ENCODE measurements around the gene KMT2B. TPM values are rescaled to one million over a fixed set of nuclear protein-coding genes. Genes with fewer than 3 reads are reported as not detected.

KMT2B gene, protein sequence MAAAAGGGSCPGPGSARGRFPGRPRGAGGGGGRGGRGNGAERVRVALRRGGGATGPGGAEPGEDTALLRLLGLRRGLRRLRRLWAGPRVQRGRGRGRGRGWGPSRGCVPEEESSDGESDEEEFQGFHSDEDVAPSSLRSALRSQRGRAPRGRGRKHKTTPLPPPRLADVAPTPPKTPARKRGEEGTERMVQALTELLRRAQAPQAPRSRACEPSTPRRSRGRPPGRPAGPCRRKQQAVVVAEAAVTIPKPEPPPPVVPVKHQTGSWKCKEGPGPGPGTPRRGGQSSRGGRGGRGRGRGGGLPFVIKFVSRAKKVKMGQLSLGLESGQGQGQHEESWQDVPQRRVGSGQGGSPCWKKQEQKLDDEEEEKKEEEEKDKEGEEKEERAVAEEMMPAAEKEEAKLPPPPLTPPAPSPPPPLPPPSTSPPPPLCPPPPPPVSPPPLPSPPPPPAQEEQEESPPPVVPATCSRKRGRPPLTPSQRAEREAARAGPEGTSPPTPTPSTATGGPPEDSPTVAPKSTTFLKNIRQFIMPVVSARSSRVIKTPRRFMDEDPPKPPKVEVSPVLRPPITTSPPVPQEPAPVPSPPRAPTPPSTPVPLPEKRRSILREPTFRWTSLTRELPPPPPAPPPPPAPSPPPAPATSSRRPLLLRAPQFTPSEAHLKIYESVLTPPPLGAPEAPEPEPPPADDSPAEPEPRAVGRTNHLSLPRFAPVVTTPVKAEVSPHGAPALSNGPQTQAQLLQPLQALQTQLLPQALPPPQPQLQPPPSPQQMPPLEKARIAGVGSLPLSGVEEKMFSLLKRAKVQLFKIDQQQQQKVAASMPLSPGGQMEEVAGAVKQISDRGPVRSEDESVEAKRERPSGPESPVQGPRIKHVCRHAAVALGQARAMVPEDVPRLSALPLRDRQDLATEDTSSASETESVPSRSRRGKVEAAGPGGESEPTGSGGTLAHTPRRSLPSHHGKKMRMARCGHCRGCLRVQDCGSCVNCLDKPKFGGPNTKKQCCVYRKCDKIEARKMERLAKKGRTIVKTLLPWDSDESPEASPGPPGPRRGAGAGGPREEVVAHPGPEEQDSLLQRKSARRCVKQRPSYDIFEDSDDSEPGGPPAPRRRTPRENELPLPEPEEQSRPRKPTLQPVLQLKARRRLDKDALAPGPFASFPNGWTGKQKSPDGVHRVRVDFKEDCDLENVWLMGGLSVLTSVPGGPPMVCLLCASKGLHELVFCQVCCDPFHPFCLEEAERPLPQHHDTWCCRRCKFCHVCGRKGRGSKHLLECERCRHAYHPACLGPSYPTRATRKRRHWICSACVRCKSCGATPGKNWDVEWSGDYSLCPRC (N-terminal part only)
- total RNA-seq (2022) (54.2 and 62.6 TPM in 2 replicates), Bru-seq, nascent RNA (percentile 69 among the genes with signal in this experiment), BruChase-seq, experiment 1, labeled RNA remaining after a 2-hour chase (percentile 82 among the genes with signal in this experiment), BruChase-seq, experiment 2, labeled RNA remaining after a 6-hour chase (percentile 89 among the genes with signal in this experiment)
- long read RNA-seq, partial matches to known transcripts, result 23 of 36 reads
- long read RNA-seq, other reads (novel, unspliced or antisense), result 10 of 36 reads

- no TSS peak for BruUV-seq (replicated peaks)
- POLR2A ChIA-PET, result interaction anchor here (1.0 kb wide), 1 partner anchor 22 kb away, joined by 4 read pairs; no protein-coding TSS in a partner anchor
- Mint-ChIP-seq H3K4me1 (ENCODE audit: low read depth, unreplicated experiment) (peaks cover 16% of the 10 kb centered on the region), H3K9me3 (ENCODE audit: unreplicated experiment) (no peaks in the 10 kb centered on the region), H3K4me3 (ENCODE audit: unreplicated experiment) (peak within 1 kb of the TSS; percentile 81), H3K36me3 (ENCODE audit: insufficient read depth, unreplicated experiment) (peaks cover 34% of the 10 kb centered on the region), H3K27me3 (ENCODE audit: insufficient read depth, unreplicated experiment) (no peaks in the 10 kb centered on the region), H3K27ac (ENCODE audit: unreplicated experiment) (peak within 1 kb of the TSS; percentile 82)
- TF ChIP-seq, protein P1, sequence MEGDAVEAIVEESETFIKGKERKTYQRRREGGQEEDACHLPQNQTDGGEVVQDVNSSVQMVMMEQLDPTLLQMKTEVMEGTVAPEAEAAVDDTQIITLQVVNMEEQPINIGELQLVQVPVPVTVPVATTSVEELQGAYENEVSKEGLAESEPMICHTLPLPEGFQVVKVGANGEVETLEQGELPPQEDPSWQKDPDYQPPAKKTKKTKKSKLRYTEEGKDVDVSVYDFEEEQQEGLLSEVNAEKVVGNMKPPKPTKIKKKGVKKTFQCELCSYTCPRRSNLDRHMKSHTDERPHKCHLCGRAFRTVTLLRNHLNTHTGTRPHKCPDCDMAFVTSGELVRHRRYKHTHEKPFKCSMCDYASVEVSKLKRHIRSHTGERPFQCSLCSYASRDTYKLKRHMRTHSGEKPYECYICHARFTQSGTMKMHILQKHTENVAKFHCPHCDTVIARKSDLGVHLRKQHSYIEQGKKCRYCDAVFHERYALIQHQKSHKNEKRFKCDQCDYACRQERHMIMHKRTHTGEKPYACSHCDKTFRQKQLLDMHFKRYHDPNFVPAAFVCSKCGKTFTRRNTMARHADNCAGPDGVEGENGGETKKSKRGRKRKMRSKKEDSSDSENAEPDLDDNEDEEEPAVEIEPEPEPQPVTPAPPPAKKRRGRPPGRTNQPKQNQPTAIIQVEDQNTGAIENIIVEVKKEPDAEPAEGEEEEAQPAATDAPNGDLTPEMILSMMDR (IDR thresholded peaks at IDR 0.05; ENCODE audit: insufficient read depth in 1 of 2, low read depth in 1 of 2, low read length in 1 of 2, severe bottlenecking in 1 of 2, unreplicated experiment in 1 of 2), result no peak
- H3K36me3 ChIP-seq (ENCODE audit: control insufficient read depth, insufficient read depth, low read length), result peaks cover 1% of the 10 kb centered on the region; the same call in 1 of the 2 replicates
- H3K4me3 ChIP-seq (ENCODE audit: low read depth, low read length), result peak within 1 kb of the TSS; percentile 91
- peaks cover 8% of the 10 kb centered on the region for H3K4me1 ChIP-seq
- CTCF ChIA-PET, result no interaction called here
- H3K9me3 ChIP-seq, result no peaks in the 10 kb centered on the region
- DNase-seq, result peak in 1 of 2 experiments; percentile 98
- no peaks in the 10 kb centered on the region for H3K27me3 ChIP-seq (replicated peaks; ENCODE audit: control insufficient read depth, insufficient read depth, low read length)
- intact Hi-C loops (cut with micrococcal nuclease; ENCODE audit: unreplicated experiment), result loop anchor here (1.0 to 5.0 kb wide), 8 partner anchors 16 to 213 kb away; partner anchors contain the start of genes COX6B1 and LIN37
Measured at GRCh38 chr19:35717665-35718344, at the start of gene KMT2B. Gene KMT2B, plus strand, starts transcription at chr19:35718003. Its CDS starts 16 bp downstream, at chr19:35718019.

GRCh38 chr19:35669566-35669965 lies 48.2 kb upstream of the KMT2B start:
- intact Hi-C loops (cut with micrococcal nuclease; ENCODE audit: unreplicated experiment), result no loop called here
- no peak for DNase-seq
- TF ChIP-seq, protein P1 (IDR thresholded peaks at IDR 0.05; ENCODE audit: insufficient read depth in 1 of 2, low read depth in 1 of 2, low read length in 1 of 2, severe bottlenecking in 1 of 2, unreplicated experiment in 1 of 2), result no peak
- H3K9me3 ChIP-seq, result no peaks in the 10 kb centered on the region
- H3K36me3 ChIP-seq (ENCODE audit: control insufficient read depth, insufficient read depth, low read length), result no peaks in the 10 kb centered on the region
- ChIA-PET POLR2A (no interaction called here), CTCF (no interaction called here)
- Mint-ChIP-seq H3K4me3 (ENCODE audit: unreplicated experiment) (no peak overlapping the region), H3K4me1 (ENCODE audit: low read depth, unreplicated experiment) (peaks cover 22% of the 10 kb centered on the region), H3K36me3 (ENCODE audit: insufficient read depth, unreplicated experiment) (no peaks in the 10 kb centered on the region), H3K27me3 (ENCODE audit: insufficient read depth, unreplicated experiment) (peaks cover 5% of the 10 kb centered on the region), H3K9me3 (ENCODE audit: unreplicated experiment) (no peaks in the 10 kb centered on the region), H3K27ac (ENCODE audit: unreplicated experiment) (no peak overlapping the region)
- H3K27me3 ChIP-seq (replicated peaks; ENCODE audit: control insufficient read depth, insufficient read depth, low read length), result no peaks in the 10 kb centered on the region
- no peak overlapping the region for H3K4me3 ChIP-seq (ENCODE audit: low read depth, low read length)
- H3K4me1 ChIP-seq, result peaks cover 9% of the 10 kb centered on the region; the same call in 1 of the 2 replicates
- BruUV-seq (replicated peaks), result no TSS peak

All from Caco-2 (cell line).